IPS-18a (cell line): ENCODE measurements around the gene ADORA1.

Experiments
- H3K27ac ChIP-seq: one replicate; pipeline ENCODE4 v1.5.1; 2013; ENCODE audit warnings: low read length
- H3K27me3 ChIP-seq: one replicate; pipeline ENCODE4 v1.6.1; 2013; ENCODE audit warnings: mild to moderate bottlenecking, low read length; ENCODE audit not compliant: control insufficient read depth, insufficient read depth
- H3K36me3 ChIP-seq: one replicate; pipeline ENCODE4 v1.6.1; 2013; ENCODE audit warnings: low read depth, low read length; ENCODE audit not compliant: control insufficient read depth
- H3K4me1 ChIP-seq: one replicate; pipeline ENCODE4 v1.6.1; 2013; ENCODE audit warnings: low read depth, low read length; ENCODE audit not compliant: control insufficient read depth
- H3K4me3 ChIP-seq: one replicate; pipeline ENCODE4 v1.5.1; 2013; ENCODE audit warnings: low read length
- H3K9ac ChIP-seq: one replicate; pipeline ENCODE4 v1.6.1; 2013; ENCODE audit warnings: mild to moderate bottlenecking, low read length, moderate library complexity
- H3K9me3 ChIP-seq: one replicate; pipeline ENCODE4 v1.6.1; 2013; ENCODE audit warnings: low read depth, low read length; ENCODE audit not compliant: control insufficient read depth

ADORA1 gene

GRCh38 chr1:203158960-203159665 lies 31.6 kb downstream of the ADORA1 start:
- Histone ChIP-seq H3K9me3 (no peaks in the 10 kb centered on the region), H3K36me3 (no peaks in the 10 kb centered on the region), H3K4me1 (peaks cover 8% of the 10 kb centered on the region), H3K27me3 (no peaks in the 10 kb centered on the region), H3K27ac (no peak overlapping the region), H3K4me3 (no peak overlapping the region), H3K9ac (no peak overlapping the region)

- no peak overlapping the region for H3K27ac ChIP-seq
- H3K9me3 ChIP-seq = no peaks in the 10 kb centered on the region
- peaks cover 3% of the 10 kb centered on the region for H3K4me1 ChIP-seq
- no peaks in the 10 kb centered on the region for H3K27me3 ChIP-seq
- no peak overlapping the region for H3K4me3 ChIP-seq
- H3K36me3 ChIP-seq = no peaks in the 10 kb centered on the region
- H3K9ac ChIP-seq = no peak overlapping the region
Measured at GRCh38 chr1:203159844-203160243, 32.3 kb downstream of the ADORA1 start.

GRCh38 chr1:203161175-203161574 lies 33.6 kb downstream of the ADORA1 start:
- H3K27ac ChIP-seq = no peak overlapping the region
- no peak overlapping the region for H3K4me3 ChIP-seq
- H3K9ac ChIP-seq = no peak overlapping the region
- H3K27me3 ChIP-seq = no peaks in the 10 kb centered on the region
- no peaks in the 10 kb centered on the region for H3K4me1 ChIP-seq
- H3K9me3 ChIP-seq = no peaks in the 10 kb centered on the region
- no peaks in the 10 kb centered on the region for H3K36me3 ChIP-seq

GRCh38 chr1:203161703-203162102 lies 34.2 kb downstream of the ADORA1 start:
- no peaks in the 10 kb centered on the region for H3K27me3 ChIP-seq
- H3K9me3 ChIP-seq = no peaks in the 10 kb centered on the region
- H3K36me3 ChIP-seq = no peaks in the 10 kb centered on the region
- H3K27ac ChIP-seq = no peak overlapping the region
- H3K4me3 ChIP-seq = no peak overlapping the region
- H3K9ac ChIP-seq = no peak overlapping the region
- H3K4me1 ChIP-seq = no peaks in the 10 kb centered on the region

GRCh38 chr1:203162403-203162802 lies 34.9 kb downstream of the ADORA1 start:
- no peak overlapping the region for H3K9ac ChIP-seq
- no peaks in the 10 kb centered on the region for H3K27me3 ChIP-seq
- no peak overlapping the region for H3K27ac ChIP-seq
- no peaks in the 10 kb centered on the region for H3K9me3 ChIP-seq
- H3K4me1 ChIP-seq = no peaks in the 10 kb centered on the region
- H3K36me3 ChIP-seq = no peaks in the 10 kb centered on the region
- no peak overlapping the region for H3K4me3 ChIP-seq

GRCh38 chr1:203163891-203164635 lies 36.5 kb downstream of the ADORA1 start:
- H3K9me3 ChIP-seq = no peaks in the 10 kb centered on the region
- H3K9ac ChIP-seq = no peak overlapping the region
- H3K27ac ChIP-seq = no peak overlapping the region
- no peaks in the 10 kb centered on the region for H3K27me3 ChIP-seq
- no peaks in the 10 kb centered on the region for H3K4me1 ChIP-seq
- no peak overlapping the region for H3K4me3 ChIP-seq
- no peaks in the 10 kb centered on the region for H3K36me3 ChIP-seq

GRCh38 chr1:203165101-203165799 lies 37.7 kb downstream of the ADORA1 start:
- Histone ChIP-seq H3K27me3 (no peaks in the 10 kb centered on the region), H3K9ac (no peak overlapping the region), H3K9me3 (no peaks in the 10 kb centered on the region), H3K36me3 (no peaks in the 10 kb centered on the region), H3K27ac (no peak overlapping the region), H3K4me3 (no peak overlapping the region), H3K4me1 (no peaks in the 10 kb centered on the region)

- Histone ChIP-seq H3K9me3 (no peaks in the 10 kb centered on the region), H3K36me3 (no peaks in the 10 kb centered on the region), H3K9ac (no peak overlapping the region), H3K27ac (no peak overlapping the region), H3K4me1 (no peaks in the 10 kb centered on the region), H3K4me3 (no peak overlapping the region), H3K27me3 (no peaks in the 10 kb centered on the region)
Measured at GRCh38 chr1:203165800-203166161, 38.3 kb downstream of the ADORA1 start.

GRCh38 chr1:203166192-203166940 lies 38.8 kb downstream of the ADORA1 start:
- Histone ChIP-seq H3K27ac (no peak overlapping the region), H3K4me3 (no peak overlapping the region), H3K9ac (no peak overlapping the region), H3K4me1 (no peaks in the 10 kb centered on the region), H3K27me3 (no peaks in the 10 kb centered on the region), H3K36me3 (no peaks in the 10 kb centered on the region), H3K9me3 (no peaks in the 10 kb centered on the region)

- H3K9ac ChIP-seq = no peak overlapping the region
- no peaks in the 10 kb centered on the region for H3K4me1 ChIP-seq
Measured at GRCh38 chr1:203167026-203167912, 39.7 kb downstream of the ADORA1 start.

GRCh38 chr1:203167913-203168200 lies 40.3 kb downstream of the ADORA1 start:
- H3K9ac ChIP-seq = no peak overlapping the region
- H3K4me3 ChIP-seq = no peak overlapping the region
- H3K4me1 ChIP-seq = no peaks in the 10 kb centered on the region
- no peaks in the 10 kb centered on the region for H3K27me3 ChIP-seq
- no peak overlapping the region for H3K27ac ChIP-seq
- no peaks in the 10 kb centered on the region for H3K9me3 ChIP-seq
- H3K36me3 ChIP-seq = no peaks in the 10 kb centered on the region

More at GRCh38 chr1:203167026-203167912, 39.7 kb downstream of the ADORA1 start:
- Histone ChIP-seq H3K27ac (no peak overlapping the region), H3K9me3 (no peaks in the 10 kb centered on the region), H3K36me3 (no peaks in the 10 kb centered on the region), H3K27me3 (no peaks in the 10 kb centered on the region), H3K4me3 (no peak overlapping the region)
